IgD-negative memory B cell (primary cell): Measurements from ENCODE around the gene C19orf25. TPM values are rescaled to one million over a fixed set of nuclear protein-coding genes. Genes with fewer than 3 reads are reported as not detected.
A peak's percentile ranks its signal among the peaks of the same experiment; 100 is the strongest.
"Not testable (repeated sequence)": the region's sequence is repeated elsewhere in the genome, so short reads cannot be mapped to it uniquely, and the experiment has no call there.

ENCODE experiments used
- H3K27ac Mint-ChIP-seq, 3 donors: one replicate each; pipeline ENCODE4 v1.8.0; 2020 to 2022; ENCODE audit warnings: mild to moderate bottlenecking in 3 of 3, mixed read lengths in 3 of 3, moderate library complexity in 1 of 3
- H3K27me3 Mint-ChIP-seq: one replicate; pipeline ENCODE4 v1.8.0; 2021; ENCODE audit warnings: mixed read lengths
- H3K36me3 Mint-ChIP-seq: one replicate; pipeline ENCODE4 v1.8.0; 2020; ENCODE audit warnings: mild to moderate bottlenecking, mixed read lengths
- H3K4me1 Mint-ChIP-seq, 3 donors: one replicate each; pipeline ENCODE4 v1.8.0; 2020 to 2022; ENCODE audit warnings: mixed read lengths in 3 of 3, mild to moderate bottlenecking in 1 of 3
- H3K4me3 Mint-ChIP-seq, 4 donors: one replicate each; pipeline ENCODE4 v1.8.0; 2020 to 2022; ENCODE audit warnings: mild to moderate bottlenecking in 4 of 4, mixed read lengths in 4 of 4, moderate library complexity in 3 of 4
- H3K9me3 Mint-ChIP-seq, 3 donors: one replicate each; pipeline ENCODE4 v1.8.0; 2020 to 2021; ENCODE audit warnings: mixed read lengths in 3 of 3, mild to moderate bottlenecking in 1 of 3
- polyA plus RNA-seq: library from polyadenylated mRNA; unstranded; fragments of 300-500 nt; fragmentation: Illumina TruSeq; gene quantifications from one replicate; pipeline ENCODE4 v1.2.3, GENCODE V29; 2021

C19orf25 gene
- polyA plus RNA-seq, 1 donor from 2014 or later, result 51.1 TPM

DNA sequence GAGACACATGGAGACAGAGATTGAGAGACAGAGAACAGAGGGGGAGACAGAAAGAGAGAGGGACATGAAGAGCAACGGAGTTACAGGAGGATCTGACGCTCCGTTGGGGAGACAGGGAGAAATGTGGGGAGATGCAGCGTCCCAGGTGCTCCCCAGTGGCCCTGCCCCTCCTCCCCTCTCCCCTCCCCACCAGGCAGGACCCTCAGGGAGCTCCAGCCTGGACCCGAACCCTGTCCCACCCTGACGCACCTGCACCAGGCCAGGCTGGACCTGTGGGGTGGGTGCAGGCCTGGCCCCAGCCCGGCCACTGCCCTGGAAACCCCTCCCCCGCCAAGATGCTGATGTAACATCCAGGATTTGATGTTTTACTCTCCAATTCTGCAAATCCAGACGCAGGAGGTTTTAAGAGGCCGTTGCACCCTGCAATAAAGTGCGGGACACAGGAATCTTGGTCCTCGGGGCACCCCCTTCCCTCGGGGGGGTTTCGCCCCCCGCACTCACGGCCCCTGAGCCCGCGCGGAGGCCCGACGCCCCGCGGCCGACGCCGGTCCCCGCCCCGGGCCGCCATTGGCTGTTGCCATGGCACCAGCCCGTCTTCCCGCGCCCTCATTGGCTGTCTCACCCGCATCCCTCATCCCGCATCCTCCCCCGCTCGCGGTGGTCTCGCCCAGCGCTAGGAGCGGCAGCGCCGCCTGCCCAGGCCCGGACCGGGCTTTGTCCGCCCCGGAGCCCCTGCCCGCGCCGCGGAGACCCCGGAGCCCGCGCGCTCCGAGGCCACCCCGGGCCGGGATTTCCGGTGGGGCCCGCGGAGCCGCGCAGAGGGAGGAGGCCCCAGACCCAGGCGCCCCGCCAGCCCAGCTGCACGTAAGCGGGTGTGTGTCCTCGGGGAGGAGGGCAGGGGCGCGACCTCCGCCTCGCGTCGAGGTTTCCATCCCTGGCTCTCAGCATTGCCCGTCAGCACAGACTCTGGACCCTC lies 29.3 kb downstream of the C19orf25 start, which contains the start of gene APC2:
Gene APC2 (plus strand): TSS at position 655 of the 976 bp plus-strand sequence. CDS start 2,881 bp downstream, outside the sequence.
- H3K27ac Mint-ChIP-seq, result peak within 1 kb of the TSS in 2 of 3 donors; percentile 84 to 91
- no peaks in the 10 kb centered on the region for H3K36me3 Mint-ChIP-seq
- H3K4me3 Mint-ChIP-seq, result peak within 1 kb of the TSS in 2 of 4 donors; percentile 40 to 66
- H3K9me3 Mint-ChIP-seq, result no peaks in the 10 kb centered on the region
- peaks cover 45% of the 10 kb centered on the region for H3K27me3 Mint-ChIP-seq
- peaks cover under 1 to 12% (median 12%) of the 10 kb centered on the region in 3 donors for H3K4me1 Mint-ChIP-seq

DNA sequence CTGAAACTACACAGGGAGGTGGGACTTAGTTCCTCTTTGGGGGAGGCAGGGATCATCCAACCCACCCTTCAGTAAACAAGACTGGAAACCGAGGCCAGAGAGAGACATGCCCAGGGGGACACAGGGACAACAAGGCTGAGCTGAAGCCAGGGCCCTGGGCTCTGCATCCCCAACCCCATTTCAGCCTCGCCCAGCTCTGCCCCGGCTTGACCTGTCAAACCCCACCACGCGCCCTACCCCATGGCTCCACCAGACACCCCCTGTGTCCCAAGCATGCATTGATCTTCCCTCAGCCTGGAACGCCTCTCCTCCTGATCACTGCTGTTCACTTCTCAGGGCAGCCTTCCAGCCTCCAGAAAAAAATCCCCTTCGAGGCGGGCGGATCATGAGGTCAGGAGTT lies 31.1 kb downstream of the C19orf25 start:
- Mint-ChIP-seq H3K9me3 (no peaks in the 10 kb centered on the region), H3K27me3 (peaks cover 36% of the 10 kb centered on the region), H3K36me3 (no peaks in the 10 kb centered on the region), H3K27ac (peak overlapping the region; percentile 63 to 90 (median 73)), H3K4me1 (peaks cover 0 to 13% (median 8%) of the 10 kb centered on the region in 3 donors), H3K4me3 (peak overlapping the region in 2 of 4 donors; percentile 4 to 35)

DNA sequence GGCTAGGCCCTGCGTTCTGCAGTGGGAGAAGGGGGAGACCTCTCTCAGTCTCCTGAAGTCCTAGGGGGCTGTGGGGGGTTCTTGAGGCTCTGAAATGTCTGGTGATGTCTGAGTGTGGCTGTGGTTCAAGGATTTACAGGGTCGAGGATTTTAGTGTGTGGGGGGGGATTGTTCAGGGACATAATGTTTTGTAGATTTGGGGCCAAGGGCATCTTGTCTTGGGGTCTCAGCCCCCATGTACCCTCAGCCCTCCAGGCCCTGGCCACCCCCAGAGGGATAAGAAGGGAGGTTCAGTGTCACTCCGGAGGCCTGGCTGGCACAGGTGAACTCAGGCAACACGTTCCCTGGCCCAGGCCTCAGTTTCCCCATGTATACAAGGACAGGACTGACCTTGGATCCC lies 31.5 kb downstream of the C19orf25 start:
- Mint-ChIP-seq H3K27me3 (peaks cover 34% of the 10 kb centered on the region), H3K27ac (peak overlapping the region; percentile 73 to 90 (median 73)), H3K36me3 (no peaks in the 10 kb centered on the region), H3K4me3 (peak overlapping the region; percentile 30 to 63 (median 49)), H3K9me3 (no peaks in the 10 kb centered on the region), H3K4me1 (peaks cover 3 to 11% (median 8%) of the 10 kb centered on the region in 3 donors)

DNA sequence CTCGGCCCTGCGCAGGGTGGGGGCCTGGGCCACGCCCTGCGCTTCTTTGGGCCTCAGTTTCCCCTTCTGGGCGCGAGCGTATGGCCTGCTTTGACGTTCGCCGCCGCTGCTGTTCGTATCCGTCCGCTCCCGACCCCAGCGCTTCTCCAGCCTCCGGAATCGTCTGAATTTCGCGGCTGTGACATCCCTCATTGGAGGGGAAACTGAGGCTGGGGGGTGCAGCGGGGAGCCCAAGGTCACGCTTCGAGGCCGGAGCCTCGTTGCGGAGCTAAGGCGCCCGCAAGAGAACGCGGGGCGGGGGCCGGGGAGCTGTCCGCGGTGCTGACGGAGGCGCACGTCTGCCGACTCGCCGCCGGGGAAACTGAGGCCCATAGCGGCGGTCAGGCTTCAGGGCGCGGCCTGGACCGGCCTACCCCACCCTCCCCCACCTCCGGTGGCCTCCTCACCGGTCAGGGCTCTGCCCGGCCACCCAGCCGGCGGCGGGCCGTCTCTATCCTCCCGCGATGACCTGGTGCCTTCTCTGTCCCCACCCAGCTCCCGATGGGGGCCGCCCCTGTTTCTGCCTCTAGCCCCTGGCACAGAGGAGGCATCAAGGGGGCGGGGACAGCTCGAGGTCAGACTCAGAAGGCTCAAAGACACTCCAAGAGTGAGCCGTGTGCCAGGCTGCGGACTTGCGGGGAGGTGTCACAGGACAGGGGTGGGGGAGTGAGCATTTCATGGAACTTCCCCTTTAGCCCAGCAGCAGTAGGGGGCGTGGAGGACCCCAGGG lies 32.1 kb downstream of the C19orf25 start:
- Mint-ChIP-seq H3K27me3 (peaks cover 34% of the 10 kb centered on the region), H3K27ac (peak overlapping the region; percentile 23 to 90 (median 73)), H3K9me3 (no peaks in the 10 kb centered on the region), H3K36me3 (no peaks in the 10 kb centered on the region), H3K4me3 (peak overlapping the region; percentile 30 to 65 (median 49)), H3K4me1 (peaks cover 8 to 11% (median 9%) of the 10 kb centered on the region in 3 donors)

DNA sequence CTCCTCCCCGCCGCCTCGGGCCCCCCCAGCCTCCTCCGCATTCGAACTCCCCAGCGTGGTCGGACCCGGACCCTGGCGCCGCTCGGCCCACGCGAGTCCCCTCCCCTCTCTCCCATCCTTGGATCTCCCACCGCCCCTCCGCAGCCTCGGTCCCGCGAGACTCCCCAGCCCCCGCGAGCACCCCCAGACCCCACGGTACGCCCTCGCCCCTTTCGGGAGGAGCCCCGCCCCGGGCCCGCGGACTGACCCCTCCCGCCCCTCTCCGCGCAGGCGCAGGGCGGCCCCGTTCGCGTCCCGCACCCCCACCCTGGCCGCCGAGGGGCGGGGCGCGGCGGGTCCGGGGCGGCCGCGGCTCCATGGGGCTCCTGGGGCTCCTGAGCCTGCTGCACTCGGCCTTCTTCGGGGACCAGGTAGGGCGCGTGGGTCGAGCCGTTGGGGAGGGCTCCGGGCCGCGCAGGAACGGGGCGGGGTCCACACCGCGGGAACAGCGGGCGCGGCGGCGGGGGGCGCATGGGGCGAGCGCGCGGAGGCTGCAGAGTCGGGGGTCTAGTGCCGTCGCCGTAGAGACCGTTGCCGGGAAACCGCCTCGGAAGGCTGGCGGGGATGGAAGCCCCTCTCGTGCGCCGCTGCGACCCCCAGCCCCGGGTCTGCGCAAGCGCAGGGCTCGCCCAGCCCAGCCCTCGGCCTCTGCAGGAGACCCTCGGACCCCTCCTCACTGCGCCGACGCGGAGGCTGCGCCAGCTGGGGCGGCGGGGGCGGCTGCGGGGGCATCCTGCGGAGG lies 32.9 kb downstream of the C19orf25 start:
- no peaks in the 10 kb centered on the region for H3K9me3 Mint-ChIP-seq
- peaks cover 33% of the 10 kb centered on the region for H3K27me3 Mint-ChIP-seq
- no peak overlapping the region for H3K27ac Mint-ChIP-seq
- H3K36me3 Mint-ChIP-seq, result no peaks in the 10 kb centered on the region
- no peak overlapping the region for H3K4me3 Mint-ChIP-seq
- peaks cover 10 to 11% (median 11%) of the 10 kb centered on the region in 3 donors for H3K4me1 Mint-ChIP-seq

DNA sequence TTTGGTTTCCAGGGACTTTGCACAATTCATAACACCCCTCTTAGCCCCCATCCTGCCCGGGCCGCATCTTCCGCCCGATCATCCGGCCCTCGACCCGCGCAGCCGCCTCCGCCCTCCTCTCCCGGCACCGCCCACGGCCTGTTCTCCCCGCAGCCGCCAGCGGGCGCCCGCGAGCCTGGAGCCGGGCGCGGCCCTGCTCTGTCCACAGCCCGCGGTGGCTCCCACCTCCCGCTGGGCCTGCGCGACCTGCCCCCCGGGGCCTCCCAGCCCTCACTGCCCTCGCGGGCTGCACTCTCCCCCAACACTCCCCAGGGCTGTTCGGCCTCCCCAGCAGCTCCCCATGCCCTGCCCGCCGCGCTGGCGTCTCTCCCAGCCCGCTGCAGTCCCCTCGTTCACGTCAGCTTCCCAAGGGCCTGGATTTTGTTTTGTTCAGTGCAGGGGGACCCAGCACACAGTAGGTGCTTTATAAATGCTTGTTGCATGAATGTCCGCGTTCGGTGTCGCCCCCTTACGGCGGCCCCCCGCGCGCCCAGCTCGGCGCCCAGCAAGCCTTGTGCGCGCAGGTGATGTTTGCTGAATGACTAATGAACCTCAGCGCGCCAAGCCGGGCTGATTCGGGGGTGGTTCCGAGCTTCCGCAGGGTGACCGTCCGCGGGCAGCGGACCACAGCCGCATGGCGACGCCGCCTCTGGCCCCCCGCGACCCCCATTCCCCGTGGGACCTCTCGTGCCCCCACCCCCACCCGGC lies 33.7 kb downstream of the C19orf25 start:
- Mint-ChIP-seq H3K36me3 (peaks cover 2% of the 10 kb centered on the region), H3K4me3 (peak overlapping the region; percentile 79 to 91 (median 85)), H3K27me3 (peaks cover 25% of the 10 kb centered on the region), H3K9me3 (no peaks in the 10 kb centered on the region), H3K4me1 (peaks cover 8 to 11% (median 11%) of the 10 kb centered on the region in 3 donors), H3K27ac (peak overlapping the region; percentile 59 to 90 (median 63))

DNA sequence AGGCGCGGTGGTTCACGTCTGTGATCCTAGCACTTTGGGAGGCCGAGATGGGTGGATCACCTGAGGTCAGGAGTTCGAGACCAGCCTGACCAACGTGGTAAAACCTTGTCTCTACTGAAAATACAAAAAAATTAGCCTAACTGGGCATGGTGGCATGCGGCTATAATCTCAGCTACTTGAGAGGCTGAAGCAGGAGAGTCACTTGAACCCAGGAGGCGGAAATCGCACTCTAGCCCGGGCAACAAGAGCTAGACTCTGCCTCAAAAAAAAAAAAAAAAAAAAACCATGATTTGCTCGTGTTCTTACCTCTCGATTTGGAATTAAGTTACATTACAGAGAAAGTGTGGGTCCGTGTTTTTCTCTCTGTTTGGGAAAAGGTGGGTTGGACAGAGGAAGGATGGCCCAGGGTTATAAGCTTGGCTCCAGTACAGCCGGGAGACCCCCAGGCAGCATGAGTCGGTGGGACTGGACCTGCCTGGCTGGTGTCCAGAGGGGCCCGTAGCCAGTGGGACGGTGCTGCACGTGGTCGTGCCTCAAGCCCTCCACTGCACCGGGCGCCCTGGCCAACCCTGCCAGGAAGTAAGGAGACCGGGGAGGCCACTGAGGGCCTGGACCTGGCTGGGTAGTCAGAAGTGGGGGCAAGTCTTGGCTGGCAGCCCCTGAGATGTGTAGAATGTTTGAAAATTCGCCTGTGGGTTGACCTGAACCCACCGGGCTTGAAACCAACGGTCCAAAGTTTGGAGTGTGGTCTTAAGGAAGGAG lies 37.2 kb downstream of the C19orf25 start:
- Mint-ChIP-seq H3K27me3 (peaks cover 7% of the 10 kb centered on the region), H3K9me3 (no peaks in the 10 kb centered on the region), H3K4me1 (peaks cover 10 to 16% (median 10%) of the 10 kb centered on the region in 3 donors), H3K4me3 (peak overlapping the region in 3 of 4 donors; percentile 48 to 90 (median 51)), H3K36me3 (peaks cover 6% of the 10 kb centered on the region), H3K27ac (peak overlapping the region in 2 of 3 donors; percentile 65 to 90)

DNA sequence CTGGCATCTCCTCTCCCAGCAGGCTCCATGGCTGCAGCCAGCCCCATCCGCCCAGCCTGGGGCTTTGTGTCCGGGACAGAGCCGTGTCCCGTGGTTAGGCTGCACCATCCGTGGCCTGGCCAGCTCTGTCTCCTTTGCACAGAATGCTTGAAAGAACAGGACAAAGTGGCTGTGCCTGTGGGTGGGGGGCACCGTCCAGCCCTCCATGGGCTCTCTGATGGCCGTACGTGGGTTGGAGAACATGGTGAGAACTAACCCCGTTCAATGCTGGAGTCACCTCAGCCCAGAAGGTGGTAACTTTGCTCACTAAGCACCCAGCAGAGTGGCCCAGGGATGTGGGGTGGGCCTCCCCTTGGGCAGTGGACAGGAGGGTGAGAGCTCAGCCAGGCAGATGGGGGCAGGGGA lies 38.0 kb downstream of the C19orf25 start:
- Mint-ChIP-seq H3K4me1 (peaks cover 10 to 16% (median 10%) of the 10 kb centered on the region in 3 donors), H3K4me3 (peak overlapping the region; percentile 12 to 90 (median 42)), H3K27ac (peak overlapping the region in 2 of 3 donors; percentile 90), H3K36me3 (peaks cover 6% of the 10 kb centered on the region), H3K9me3 (no peaks in the 10 kb centered on the region), H3K27me3 (peaks cover 5% of the 10 kb centered on the region)

DNA sequence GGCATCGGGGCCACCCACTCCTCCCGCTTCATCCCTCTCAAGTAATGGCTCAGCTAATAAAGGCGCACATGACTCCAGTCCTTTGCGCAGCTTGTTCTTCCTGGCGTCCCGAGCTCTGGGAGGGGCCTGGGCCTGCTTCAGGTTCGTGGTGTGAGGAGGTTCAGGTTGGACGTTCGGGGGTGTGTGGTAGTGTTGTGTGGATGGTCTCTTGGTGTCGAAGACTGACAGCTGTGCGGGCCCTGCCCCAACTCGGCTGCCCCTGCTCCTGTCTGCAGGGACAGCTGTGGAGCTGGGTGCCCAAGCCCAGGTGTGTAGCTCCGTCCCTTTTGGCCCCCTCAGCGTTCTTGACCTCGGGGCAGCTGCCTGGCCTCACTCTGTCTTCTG lies 38.6 kb downstream of the C19orf25 start:
- Mint-ChIP-seq H3K27ac (peak overlapping the region in 2 of 3 donors; percentile 90), H3K4me1 (peaks cover 10 to 16% (median 10%) of the 10 kb centered on the region in 3 donors)

DNA sequence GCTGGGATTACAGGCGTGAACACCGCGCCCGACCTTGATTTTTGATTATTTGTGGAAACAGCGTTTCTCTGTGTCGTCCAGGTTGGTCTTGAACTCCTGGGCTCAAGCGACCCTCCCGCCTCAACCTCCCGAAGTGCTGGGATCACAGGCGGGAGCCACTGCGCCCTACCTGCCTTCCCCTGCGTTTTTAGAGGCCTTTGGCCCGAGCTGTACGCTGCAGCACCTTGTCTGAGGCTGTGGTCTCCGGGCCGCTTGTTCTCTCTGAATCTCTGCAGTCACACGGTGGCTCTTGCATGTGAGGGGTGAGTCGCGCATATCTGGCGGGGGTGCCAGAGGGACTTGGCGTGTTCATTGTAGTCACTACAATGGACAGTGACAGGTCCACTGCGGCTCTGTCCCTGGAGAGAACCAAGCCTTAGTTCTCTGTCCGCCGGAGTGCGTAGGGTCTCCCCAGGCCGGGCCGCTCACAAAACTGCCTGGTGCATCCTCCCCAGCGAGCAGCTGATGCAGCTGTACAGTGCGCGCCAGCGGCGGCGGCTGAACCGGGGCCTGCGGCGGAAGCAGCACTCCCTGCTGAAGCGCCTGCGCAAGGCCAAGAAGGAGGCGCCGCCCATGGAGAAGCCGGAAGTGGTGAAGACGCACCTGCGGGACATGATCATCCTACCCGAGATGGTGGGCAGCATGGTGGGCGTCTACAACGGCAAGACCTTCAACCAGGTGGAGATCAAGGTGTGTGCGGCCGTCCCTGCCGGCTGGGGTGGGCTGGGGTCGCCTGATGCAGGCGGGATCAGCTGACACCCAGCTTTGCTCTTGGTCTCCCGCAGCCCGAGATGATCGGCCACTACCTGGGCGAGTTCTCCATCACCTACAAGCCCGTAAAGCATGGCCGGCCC lies 39.2 kb downstream of the C19orf25 start:
- H3K4me3 Mint-ChIP-seq, result peak overlapping the region; percentile 90 to 99 (median 98)
- peaks cover 8 to 16% (median 10%) of the 10 kb centered on the region in 3 donors for H3K4me1 Mint-ChIP-seq
- not testable (repeated sequence) for H3K9me3 Mint-ChIP-seq, H3K36me3 Mint-ChIP-seq, H3K27me3 Mint-ChIP-seq
- H3K27ac Mint-ChIP-seq, result peak overlapping the region; percentile 53 to 92 (median 90)

More for the DNA sequence above, 38.6 kb downstream of the C19orf25 start:
- Mint-ChIP-seq H3K27me3 (peaks cover 3% of the 10 kb centered on the region), H3K9me3 (no peaks in the 10 kb centered on the region), H3K36me3 (peaks cover 6% of the 10 kb centered on the region), H3K4me3 (peak overlapping the region; percentile 43 to 99 (median 84))

DNA sequence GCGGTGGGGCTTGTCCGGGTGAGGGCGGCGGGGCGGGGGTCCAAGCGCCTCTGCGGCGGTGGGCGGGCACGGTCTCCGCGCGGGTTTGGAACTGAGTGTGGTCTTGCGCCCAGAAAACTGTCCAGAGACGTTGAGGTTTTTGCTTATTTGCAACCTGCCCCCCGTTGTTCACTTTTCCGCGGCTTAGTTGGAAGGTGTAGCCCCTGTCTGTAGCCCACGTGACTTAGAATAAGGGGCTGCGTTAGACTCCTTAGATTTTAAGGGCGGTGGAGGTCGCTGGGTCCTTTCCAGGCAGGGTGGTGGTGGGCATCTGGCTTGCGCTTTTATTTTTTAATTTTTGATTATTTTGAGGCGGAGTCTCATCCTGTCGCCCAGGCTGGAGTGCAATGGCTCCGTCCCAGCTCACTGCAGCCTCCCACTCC lies 40.1 kb downstream of the C19orf25 start:
- peak overlapping the region; percentile 90 to 99 (median 98) for H3K4me3 Mint-ChIP-seq

More for the DNA sequence above, 40.1 kb downstream of the C19orf25 start:
- Mint-ChIP-seq H3K9me3 (no peaks in the 10 kb centered on the region), H3K4me1 (peaks cover 5 to 16% (median 10%) of the 10 kb centered on the region in 3 donors), H3K27me3 (peaks cover 2% of the 10 kb centered on the region), H3K36me3 (peaks cover 6% of the 10 kb centered on the region), H3K27ac (peak overlapping the region; percentile 78 to 98 (median 92))
